ENCODE results near the gene IGF2R. TPM values are rescaled to one million over a fixed set of nuclear protein-coding genes. Genes with fewer than 3 reads are reported as not detected.

IGF2R gene
- total RNA-seq, 1 experiment from 2014 or later: 75.3 TPM

GRCh38 chr6:160032538-160032937, 63.7 kb downstream of the IGF2R start (continued):
- TF ChIP-seq CREB1 (CRISPR knock-in tag; IDR thresholded peaks at IDR 0.05) (no peak), HMGXB4 (CRISPR knock-in tag; IDR thresholded peaks at IDR 0.05) (no peak), ZMAT4 (CRISPR knock-in tag; IDR thresholded peaks at IDR 0.05) (no peak), ZNF263 (CRISPR knock-in tag; IDR thresholded peaks at IDR 0.05; ENCODE audit: low read depth) (no peak)

- DNase-seq (ENCODE audit: low spot score) (no peak), ATAC-seq (no peak)
- POLR2A ChIA-PET: no interaction called here
- Mint-ChIP-seq H3K9me3 (no peaks in the 10 kb centered on the region), H3K27me3 (ENCODE audit: low read depth) (no peaks in the 10 kb centered on the region), H3K36me3 (peaks cover 43% of the 10 kb centered on the region), H3K4me3 (no peak overlapping the region), H3K4me1 (no peaks in the 10 kb centered on the region), H3K27ac (no peak overlapping the region)
- CTCF ChIA-PET: interaction anchor here (1.3 kb wide), 1 partner anchor 171 kb away, joined by 3 read pairs; no protein-coding TSS in a partner anchor
- TF ChIP-seq JUN (CRISPR knock-in tag; IDR thresholded peaks at IDR 0.05) (no peak), TEAD4 (CRISPR knock-in tag; IDR thresholded peaks at IDR 0.05) (no peak), MYBL2 (CRISPR knock-in tag; IDR thresholded peaks at IDR 0.05) (no peak), RELA (CRISPR knock-in tag; IDR thresholded peaks at IDR 0.05; ENCODE audit: borderline replicate concordance) (no peak), ETV6 (CRISPR knock-in tag; IDR thresholded peaks at IDR 0.05) (no peak), OVOL2 (CRISPR knock-in tag; IDR thresholded peaks at IDR 0.05; ENCODE audit: borderline replicate concordance) (no peak), ZNF512 (CRISPR knock-in tag; IDR thresholded peaks at IDR 0.05; ENCODE audit: borderline replicate concordance) (no peak), GTF2I (CRISPR knock-in tag; conservative IDR thresholded peaks at IDR 0.05) (no peak), ZNF396 (CRISPR knock-in tag; IDR thresholded peaks at IDR 0.05; ENCODE audit: borderline replicate concordance) (no peak), E2F1 (CRISPR knock-in tag; IDR thresholded peaks at IDR 0.05) (no peak), RORB (CRISPR knock-in tag; IDR thresholded peaks at IDR 0.05) (no peak), NR3C1 (CRISPR knock-in tag; conservative IDR thresholded peaks at IDR 0.05; ENCODE audit: low read depth) (no peak), TEAD1 (CRISPR knock-in tag; IDR thresholded peaks at IDR 0.05) (no peak), ZNF317 (CRISPR knock-in tag; IDR thresholded peaks at IDR 0.05; ENCODE audit: borderline replicate concordance, low read depth) (no peak)
Measured at GRCh38 chr6:160034036-160034930, 65.4 kb downstream of the IGF2R start.

GRCh38 chr6:160035241-160035640, 66.4 kb downstream of the IGF2R start:
- POLR2A ChIA-PET: no interaction called here
- DNase-seq (ENCODE audit: low spot score) (no peak), ATAC-seq (no peak)
- Mint-ChIP-seq H3K27ac (0 out of 2 replicates have a peak overlapping the region, but pooled peaks have one; percentile 53), H3K9me3 (no peaks in the 10 kb centered on the region), H3K36me3 (peaks cover 42% of the 10 kb centered on the region), H3K27me3 (ENCODE audit: low read depth) (no peaks in the 10 kb centered on the region), H3K4me3 (no peak overlapping the region), H3K4me1 (no peaks in the 10 kb centered on the region)
- CTCF ChIA-PET: interaction anchor here (1.3 kb wide), 1 partner anchor 172 kb away, joined by 3 read pairs; no protein-coding TSS in a partner anchor
- TF ChIP-seq TCF7 (CRISPR knock-in tag; IDR thresholded peaks at IDR 0.05; ENCODE audit: low read depth): no peak
- TF ChIP-seq ZNF425 (CRISPR knock-in tag; conservative IDR thresholded peaks at IDR 0.05): no peak
- TF ChIP-seq FOXJ3 (CRISPR knock-in tag; IDR thresholded peaks at IDR 0.05; ENCODE audit: borderline replicate concordance): no peak
- TF ChIP-seq ATF1 (CRISPR knock-in tag; IDR thresholded peaks at IDR 0.05): no peak
- TF ChIP-seq NR2C2 (CRISPR knock-in tag; IDR thresholded peaks at IDR 0.05): no peak
- no peak for TF ChIP-seq TEAD1 (CRISPR knock-in tag; IDR thresholded peaks at IDR 0.05)
- TF ChIP-seq NFE2L1 (CRISPR knock-in tag; IDR thresholded peaks at IDR 0.05): no peak
- TF ChIP-seq E2F5 (CRISPR knock-in tag; IDR thresholded peaks at IDR 0.05): no peak
- no peak for TF ChIP-seq ZNF219 (CRISPR knock-in tag; IDR thresholded peaks at IDR 0.05; ENCODE audit: borderline replicate concordance)
- TF ChIP-seq ZNF138 (CRISPR knock-in tag; conservative IDR thresholded peaks at IDR 0.05): no peak
